OCI-LY7 (cell line): Measurements from ENCODE around the gene MIPEP.

Source experiments
- EZH2phosphoT487 ChIP-seq: fragments of 200-600 bp; sonication (generic); IDR thresholded peaks from 2 replicates; pipeline ENCODE4 v1.6.1; 2018; ENCODE audit warnings: low read depth, borderline replicate concordance, mild to moderate bottlenecking, mixed run types, antibody characterized with exemption, low read length, moderate library complexity, mixed read lengths
- TF ChIP-seq, protein P1 (sequence below): fragments of 200-600 bp; sonication (generic); conservative IDR thresholded peaks from 2 replicates; pipeline ENCODE4 v1.5.1; 2014; ENCODE audit warnings: mild to moderate bottlenecking, antibody characterized with exemption, low read length, moderate library complexity, mixed read lengths

DNA sequence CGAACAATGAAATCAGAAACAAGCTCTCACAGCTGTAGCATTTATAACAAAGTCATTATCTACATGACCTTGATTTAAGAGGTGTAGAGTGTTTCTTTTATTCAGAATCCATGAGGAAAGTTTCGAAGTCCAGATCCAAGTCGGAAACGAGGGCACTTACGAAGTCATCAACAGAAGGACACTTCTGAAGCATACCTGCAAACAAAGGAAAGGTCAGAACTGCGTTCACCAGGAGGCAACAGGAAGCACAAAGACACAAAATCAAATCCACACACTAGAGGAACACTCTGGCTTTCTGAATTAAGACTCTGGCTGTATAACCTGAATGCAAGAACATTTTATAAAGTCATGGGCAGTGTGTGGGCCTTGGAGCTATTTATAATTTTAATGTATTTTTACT, 158.9 kb downstream of the MIPEP start:
- TF ChIP-seq, protein P1, sequence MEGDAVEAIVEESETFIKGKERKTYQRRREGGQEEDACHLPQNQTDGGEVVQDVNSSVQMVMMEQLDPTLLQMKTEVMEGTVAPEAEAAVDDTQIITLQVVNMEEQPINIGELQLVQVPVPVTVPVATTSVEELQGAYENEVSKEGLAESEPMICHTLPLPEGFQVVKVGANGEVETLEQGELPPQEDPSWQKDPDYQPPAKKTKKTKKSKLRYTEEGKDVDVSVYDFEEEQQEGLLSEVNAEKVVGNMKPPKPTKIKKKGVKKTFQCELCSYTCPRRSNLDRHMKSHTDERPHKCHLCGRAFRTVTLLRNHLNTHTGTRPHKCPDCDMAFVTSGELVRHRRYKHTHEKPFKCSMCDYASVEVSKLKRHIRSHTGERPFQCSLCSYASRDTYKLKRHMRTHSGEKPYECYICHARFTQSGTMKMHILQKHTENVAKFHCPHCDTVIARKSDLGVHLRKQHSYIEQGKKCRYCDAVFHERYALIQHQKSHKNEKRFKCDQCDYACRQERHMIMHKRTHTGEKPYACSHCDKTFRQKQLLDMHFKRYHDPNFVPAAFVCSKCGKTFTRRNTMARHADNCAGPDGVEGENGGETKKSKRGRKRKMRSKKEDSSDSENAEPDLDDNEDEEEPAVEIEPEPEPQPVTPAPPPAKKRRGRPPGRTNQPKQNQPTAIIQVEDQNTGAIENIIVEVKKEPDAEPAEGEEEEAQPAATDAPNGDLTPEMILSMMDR: no peak
- TF ChIP-seq EZH2phosphoT487: no peak
